ENCODE measurements around the gene INSRR.

The INSRR gene

DNA sequence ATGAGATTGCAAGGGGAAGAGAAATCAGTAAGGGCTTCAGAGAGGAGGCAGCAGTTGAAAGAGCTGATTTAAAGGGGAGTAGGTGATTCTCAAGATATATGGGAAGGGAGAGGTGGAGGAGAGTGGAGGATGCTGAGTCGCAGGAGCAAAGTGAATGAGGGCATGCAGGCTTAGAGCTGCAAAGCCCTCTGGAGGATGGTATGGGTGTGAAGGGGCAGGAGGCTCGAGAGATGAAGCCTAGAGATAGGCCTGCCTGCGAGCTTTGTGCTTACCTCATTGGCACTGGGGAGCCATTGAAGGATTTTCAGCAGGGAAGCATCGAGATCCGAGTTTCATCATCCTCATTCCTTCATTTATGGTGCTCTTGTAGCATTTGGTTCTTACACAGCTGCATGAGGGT lies 26.5 kb downstream of the INSRR start:
- TF ChIP-seq CTCF (IDR thresholded peaks at IDR 0.05; ENCODE audit: insufficient read depth, low read length, poor library complexity, severe bottlenecking) = no peak
- TF ChIP-seq EZH2phosphoT487 (conservative IDR thresholded peaks at IDR 0.05; ENCODE audit: low read length) = no peak
- H3K36me3 ChIP-seq (ENCODE audit: low read length) = no peaks in the 10 kb centered on the region
- no peak overlapping the region for H3K9ac ChIP-seq (ENCODE audit: low read length)
- H3K9me2 ChIP-seq (replicated peaks; ENCODE audit: insufficient read depth, low read length) = no peaks in the 10 kb centered on the region
- no peaks in the 10 kb centered on the region for H3K79me2 ChIP-seq (ENCODE audit: insufficient read depth, low read length)
- H3K27me3 ChIP-seq (ENCODE audit: low read length) = no peaks in the 10 kb centered on the region
- no peaks in the 10 kb centered on the region for H4K20me1 ChIP-seq (ENCODE audit: low read depth, low read length)
- no peak overlapping the region for H3K4me3 ChIP-seq (ENCODE audit: insufficient read depth, low read length, poor library complexity, severe bottlenecking)
- no peak overlapping the region for H2AFZ ChIP-seq (ENCODE audit: low read depth, low read length, severe bottlenecking)
- no peak overlapping the region for H3K4me2 ChIP-seq (ENCODE audit: low read depth, low read length, poor library complexity, severe bottlenecking)
- no peaks in the 10 kb centered on the region for H3K9me3 ChIP-seq (ENCODE audit: insufficient read depth, low read length)
- no peaks in the 10 kb centered on the region for H3F3A ChIP-seq (ENCODE audit: insufficient read depth)
- no peak overlapping the region for H3K27ac ChIP-seq (ENCODE audit: low read depth, low read length)

DNA sequence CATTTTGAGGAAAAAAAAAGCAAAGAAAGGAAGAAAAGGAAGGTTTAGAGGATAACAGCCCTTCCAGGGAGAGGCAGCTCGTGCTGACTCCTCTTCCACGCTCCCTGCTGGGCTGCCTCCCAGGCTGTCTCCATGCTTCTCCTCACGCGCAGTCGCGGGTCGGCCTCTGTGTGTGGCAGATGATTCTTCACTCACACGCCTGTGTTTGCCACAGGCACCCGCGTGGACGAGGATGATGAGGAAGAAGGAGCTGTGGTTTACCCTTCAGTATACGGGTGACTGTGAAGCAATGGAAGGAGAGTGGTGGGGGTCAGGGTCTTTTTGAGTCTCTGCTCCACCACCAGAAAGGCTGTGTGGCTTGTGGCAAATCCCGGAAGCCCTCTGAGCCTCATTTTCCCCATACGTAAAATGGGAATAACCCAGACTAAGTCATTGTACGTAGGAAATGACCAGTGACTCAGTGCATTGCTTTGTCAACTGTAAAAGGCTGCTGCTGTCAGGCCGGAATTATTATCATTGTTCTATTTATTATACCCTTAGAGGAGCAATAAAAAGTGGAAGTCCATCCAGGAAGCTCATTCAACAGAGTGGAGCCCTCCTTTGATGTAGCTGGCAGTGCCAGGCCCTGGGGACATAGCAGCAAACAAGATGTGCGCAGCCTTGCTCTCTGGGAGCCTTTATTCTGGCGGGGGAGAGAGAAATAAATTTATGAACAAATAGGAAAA lies 30.4 kb downstream of the INSRR start:
- H3K79me2 ChIP-seq (ENCODE audit: insufficient read depth, low read length) = no peaks in the 10 kb centered on the region
- H3K9me2 ChIP-seq (replicated peaks; ENCODE audit: insufficient read depth, low read length) = no peaks in the 10 kb centered on the region
- H3K9ac ChIP-seq (ENCODE audit: low read length) = no peak overlapping the region
- no peaks in the 10 kb centered on the region for H3K36me3 ChIP-seq (ENCODE audit: low read length)
- no peak overlapping the region for H3K27ac ChIP-seq (ENCODE audit: low read depth, low read length)
- H3K9me3 ChIP-seq (ENCODE audit: insufficient read depth, low read length) = no peaks in the 10 kb centered on the region
- H4K20me1 ChIP-seq (ENCODE audit: low read depth, low read length) = no peaks in the 10 kb centered on the region
- no peaks in the 10 kb centered on the region for H3F3A ChIP-seq (ENCODE audit: insufficient read depth)
- no peak for TF ChIP-seq EZH2phosphoT487 (conservative IDR thresholded peaks at IDR 0.05; ENCODE audit: low read length)
- TF ChIP-seq CTCF (IDR thresholded peaks at IDR 0.05; ENCODE audit: insufficient read depth, low read length, poor library complexity, severe bottlenecking) = no peak
- no peak overlapping the region for H3K4me3 ChIP-seq (ENCODE audit: insufficient read depth, low read length, poor library complexity, severe bottlenecking)
- no peak overlapping the region for H2AFZ ChIP-seq (ENCODE audit: low read depth, low read length, severe bottlenecking)
- no peak overlapping the region for H3K4me2 ChIP-seq (ENCODE audit: low read depth, low read length, poor library complexity, severe bottlenecking)
- no peaks in the 10 kb centered on the region for H3K27me3 ChIP-seq (ENCODE audit: low read length)

DNA sequence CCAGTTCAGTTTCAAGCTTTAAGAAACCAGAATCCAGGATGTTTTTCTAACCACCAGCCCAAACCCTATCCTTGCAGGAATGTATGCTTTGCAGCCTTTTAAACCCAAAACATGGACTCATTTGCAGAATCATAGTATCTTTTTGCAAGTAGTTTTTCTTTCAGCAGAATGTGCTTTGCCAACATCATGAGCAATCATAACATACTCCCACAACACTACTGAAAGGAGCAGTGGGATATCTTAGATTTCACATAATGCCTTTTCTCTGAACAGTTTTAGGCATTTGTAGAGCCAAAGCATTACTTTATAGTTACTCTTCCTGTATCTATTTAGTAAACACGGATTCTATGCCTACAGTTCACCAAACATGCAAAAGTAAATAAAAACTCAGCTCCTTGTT lies 32.3 kb downstream of the INSRR start:
- Histone ChIP-seq H3K4me2 (ENCODE audit: low read depth, low read length, poor library complexity, severe bottlenecking) (no peak overlapping the region), H4K20me1 (ENCODE audit: low read depth, low read length) (no peaks in the 10 kb centered on the region), H3K36me3 (ENCODE audit: low read length) (no peaks in the 10 kb centered on the region), H3K79me2 (ENCODE audit: insufficient read depth, low read length) (no peaks in the 10 kb centered on the region), H3K27ac (ENCODE audit: low read depth, low read length) (no peak overlapping the region), H3K9ac (ENCODE audit: low read length) (no peak overlapping the region), H3K9me3 (ENCODE audit: insufficient read depth, low read length) (no peaks in the 10 kb centered on the region), H3F3A (ENCODE audit: insufficient read depth) (no peaks in the 10 kb centered on the region), H3K27me3 (ENCODE audit: low read length) (no peaks in the 10 kb centered on the region), H3K9me2 (replicated peaks; ENCODE audit: insufficient read depth, low read length) (no peaks in the 10 kb centered on the region), H2AFZ (ENCODE audit: low read depth, low read length, severe bottlenecking) (no peak overlapping the region), H3K4me3 (ENCODE audit: insufficient read depth, low read length, poor library complexity, severe bottlenecking) (no peak overlapping the region)
- TF ChIP-seq CTCF (IDR thresholded peaks at IDR 0.05; ENCODE audit: insufficient read depth, low read length, poor library complexity, severe bottlenecking) (no peak), EZH2phosphoT487 (conservative IDR thresholded peaks at IDR 0.05; ENCODE audit: low read length) (no peak)
